Muscle layer of duodenum (tissue), 2 donors: ENCODE results near the gene IFITM5.

Source experiments
- H3K27ac ChIP-seq: one replicate; pipeline ENCODE4 v1.7.0; 2013; ENCODE audit warnings: mild to moderate bottlenecking, low read length
- H3K27me3 ChIP-seq: one replicate; pipeline ENCODE4 v1.7.0; 2013; ENCODE audit warnings: low read depth, mild to moderate bottlenecking, control low read depth, low read length
- H3K36me3 ChIP-seq, 2 donors: one replicate each; pipeline ENCODE4 v1.7.0; 2013; ENCODE audit warnings: low read length in 2 of 2, control low read depth in 1 of 2, mild to moderate bottlenecking in 1 of 2; ENCODE audit not compliant: insufficient read depth in 2 of 2, control insufficient read depth in 1 of 2
- H3K4me1 ChIP-seq, 2 donors: one replicate each; pipeline ENCODE4 v1.7.0; 2013; ENCODE audit warnings: low read length in 2 of 2, mild to moderate bottlenecking in 2 of 2, control low read depth in 1 of 2, moderate library complexity in 1 of 2; ENCODE audit not compliant: insufficient read depth in 2 of 2, control insufficient read depth in 1 of 2
- H3K4me3 ChIP-seq, 2 donors: one replicate each; pipeline ENCODE4 v1.7.0; 2013; ENCODE audit warnings: low read length in 2 of 2, low read depth in 1 of 2, mild to moderate bottlenecking in 1 of 2
- H3K9me3 ChIP-seq, 2 donors: one replicate each; pipeline ENCODE4 v1.7.0; 2013; ENCODE audit warnings: low read length in 2 of 2, control low read depth in 1 of 2, mild to moderate bottlenecking in 1 of 2; ENCODE audit not compliant: control insufficient read depth in 1 of 2
- donor health status: healthy.

Gene IFITM5

DNA sequence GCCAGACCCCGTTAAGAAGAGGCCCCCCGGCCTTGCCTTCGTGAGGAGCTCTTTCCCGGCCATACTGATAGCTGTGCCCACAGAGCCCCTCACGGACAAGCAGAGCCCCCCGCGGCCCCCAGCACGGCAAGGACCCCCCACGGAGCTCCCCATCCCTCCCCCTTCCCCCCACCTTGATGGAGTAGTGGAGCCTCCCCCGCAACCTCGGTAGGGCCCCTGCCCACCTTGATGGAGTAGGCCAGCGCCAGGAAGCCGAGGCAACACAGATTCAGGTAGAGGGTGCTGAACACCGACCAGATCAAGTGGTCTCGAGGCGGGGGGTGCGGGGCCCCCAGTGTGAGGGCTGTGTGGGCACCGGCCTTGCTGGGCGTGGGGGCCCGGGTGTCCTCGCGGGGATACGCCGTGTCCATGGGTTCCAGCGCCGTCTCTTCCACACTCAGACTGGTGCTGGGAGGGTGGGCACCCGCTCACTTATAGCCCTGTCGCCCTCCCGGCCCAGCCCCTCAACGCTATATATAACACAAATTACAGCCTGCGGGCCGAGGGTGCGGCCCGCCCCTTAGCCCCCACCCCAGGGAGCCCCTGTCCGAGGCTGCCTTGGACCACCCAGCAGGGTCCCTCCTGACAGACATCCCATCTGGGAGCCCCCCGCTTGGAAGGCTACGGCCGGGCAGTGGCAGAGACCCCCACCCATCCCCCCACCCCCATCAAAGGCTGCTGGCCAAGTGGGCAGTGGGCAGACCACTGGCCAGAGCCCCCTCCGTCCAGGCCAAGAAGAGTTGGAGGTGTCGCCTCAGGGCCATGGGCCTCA, at the start of gene IFITM5:
Gene IFITM5, minus strand, starts transcription at position 446 of the 811 bp plus-strand sequence. Its CDS starts 36 bp downstream, at position 410.
- Histone ChIP-seq H3K27ac (no peak within 1 kb of the TSS), H3K4me1 (peaks cover 0 to under 1% of the 10 kb centered on the region in 2 donors), H3K9me3 (no peaks in the 10 kb centered on the region), H3K36me3 (no peaks in the 10 kb centered on the region), H3K27me3 (no peaks in the 10 kb centered on the region), H3K4me3 (no peak within 1 kb of the TSS)

- no peaks in the 10 kb centered on the region for H3K36me3 ChIP-seq
- no peak overlapping the region for H3K27ac ChIP-seq
- no peaks in the 10 kb centered on the region for H3K4me1 ChIP-seq
- H3K9me3 ChIP-seq: no peaks in the 10 kb centered on the region
- no peak overlapping the region for H3K4me3 ChIP-seq
- no peaks in the 10 kb centered on the region for H3K27me3 ChIP-seq
These were observed 47.2 kb upstream of the IFITM5 start for GRCh38 chr11:346529-346928.

DNA sequence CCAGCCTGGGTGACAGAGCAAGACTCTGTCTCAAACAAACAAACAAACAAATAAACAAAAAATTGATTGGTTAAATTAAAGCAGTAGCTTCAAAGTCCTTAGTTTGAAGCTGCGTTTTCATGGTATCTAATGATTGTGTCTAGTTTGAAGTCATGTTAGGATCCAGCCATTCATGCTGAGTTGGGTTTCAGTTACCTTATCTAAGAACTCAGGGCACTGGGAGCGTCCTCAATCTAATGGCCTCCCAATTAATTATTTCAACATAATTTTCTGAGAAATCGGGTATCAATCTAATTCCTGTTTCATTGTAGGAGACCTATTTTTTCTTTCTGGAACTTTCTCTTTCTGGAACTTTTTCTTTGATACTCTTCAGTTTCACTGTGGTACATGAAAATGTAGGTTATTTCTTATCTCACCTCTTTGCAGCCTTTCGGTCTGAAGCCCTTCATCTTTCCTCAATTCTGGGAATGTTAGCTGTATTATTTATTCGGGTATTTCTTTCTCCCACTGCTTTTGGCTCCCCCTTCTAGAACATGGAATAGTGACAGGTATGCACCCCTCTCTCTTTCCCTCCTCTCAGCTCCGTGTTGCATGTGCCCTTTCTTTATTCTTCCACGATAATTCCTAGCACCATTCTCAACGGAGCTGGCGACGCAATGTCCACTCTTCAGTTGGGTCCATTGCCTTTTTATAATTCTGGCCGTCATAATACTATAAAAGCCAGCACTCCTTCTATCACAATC, 45.7 kb upstream of the IFITM5 start:
- H3K36me3 ChIP-seq: no peaks in the 10 kb centered on the region
- no peaks in the 10 kb centered on the region for H3K9me3 ChIP-seq
- H3K4me3 ChIP-seq: no peak overlapping the region
- H3K27ac ChIP-seq: no peak overlapping the region
- H3K4me1 ChIP-seq: no peaks in the 10 kb centered on the region
- no peaks in the 10 kb centered on the region for H3K27me3 ChIP-seq

GRCh38 chr11:342328-342727, 43.0 kb upstream of the IFITM5 start:
- H3K4me1 ChIP-seq: no peaks in the 10 kb centered on the region
- H3K36me3 ChIP-seq: no peaks in the 10 kb centered on the region
- H3K9me3 ChIP-seq: no peaks in the 10 kb centered on the region
- H3K27me3 ChIP-seq: no peaks in the 10 kb centered on the region
- H3K4me3 ChIP-seq: no peak overlapping the region
- no peak overlapping the region for H3K27ac ChIP-seq

DNA sequence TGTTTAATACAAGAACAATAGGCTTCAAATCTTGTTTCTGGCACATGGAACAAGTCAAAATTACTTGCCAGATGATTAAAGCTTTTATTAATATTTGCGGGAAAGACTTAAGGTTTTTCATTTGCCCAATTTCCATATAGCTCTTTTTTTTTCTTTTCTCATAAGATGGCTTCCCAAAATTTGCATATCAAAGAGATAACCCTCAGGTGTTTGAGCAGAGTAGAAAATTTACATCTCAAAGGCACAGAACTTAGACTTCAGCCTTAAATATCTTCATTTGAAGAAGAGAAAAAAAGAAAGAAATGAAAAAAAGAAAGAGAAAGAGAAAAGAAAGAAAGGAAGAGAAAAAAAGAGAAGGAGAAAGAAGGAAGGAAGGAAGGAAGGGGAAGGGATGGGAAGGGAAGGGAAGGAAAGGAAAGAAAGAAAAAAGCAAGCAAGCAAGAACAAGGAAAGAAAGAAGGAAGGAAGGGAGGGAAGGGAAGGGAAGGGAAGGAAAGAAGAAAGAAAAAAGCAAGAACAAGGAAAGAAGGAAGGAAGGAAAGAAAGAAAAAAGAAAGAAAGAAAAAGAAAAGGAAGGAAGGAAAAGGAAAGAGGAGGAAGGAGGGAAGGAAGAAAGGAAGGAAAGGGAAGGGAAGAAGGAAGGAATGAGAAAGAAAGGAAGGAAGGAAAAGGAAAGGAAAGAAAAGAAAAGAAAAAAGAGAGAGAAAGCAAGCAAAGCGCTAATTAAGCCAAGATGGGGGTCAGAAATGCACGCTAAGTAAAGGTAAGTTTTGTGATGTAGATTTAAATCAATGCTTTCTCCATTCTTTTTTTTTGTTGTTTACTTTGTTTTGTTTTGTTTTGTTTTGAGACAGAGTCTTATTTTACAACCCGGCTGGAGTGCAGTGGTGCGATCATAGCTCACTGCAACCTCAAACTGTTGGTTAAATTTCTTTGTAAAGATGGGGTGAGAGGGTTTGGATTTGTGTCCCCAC, 41.5 kb upstream of the IFITM5 start:
- H3K27me3 ChIP-seq: no peaks in the 10 kb centered on the region
- H3K4me1 ChIP-seq: peaks cover 8 to 11% of the 10 kb centered on the region in 2 donors
- no peak overlapping the region for H3K27ac ChIP-seq
- no peaks in the 10 kb centered on the region for H3K36me3 ChIP-seq
- H3K4me3 ChIP-seq: no peak overlapping the region
- no peaks in the 10 kb centered on the region for H3K9me3 ChIP-seq

DNA sequence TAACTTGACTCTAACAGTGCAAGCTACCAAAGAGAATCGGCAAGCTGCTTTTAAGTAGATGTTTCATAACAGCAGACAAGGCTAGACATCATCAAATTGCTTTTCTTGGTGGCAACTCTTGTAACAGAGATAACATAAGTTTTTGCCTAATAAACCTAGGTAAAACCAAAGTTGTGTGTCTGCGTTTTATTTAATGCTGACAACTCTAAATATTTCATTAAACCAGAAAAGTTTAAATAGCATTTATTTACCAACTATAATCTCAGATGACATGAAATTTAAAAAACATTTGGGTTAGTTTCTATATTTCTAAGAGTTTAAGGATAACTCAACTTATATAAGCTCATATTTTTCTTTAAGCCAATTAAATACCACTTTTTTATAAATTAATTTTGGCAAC, 40.6 kb upstream of the IFITM5 start:
- Histone ChIP-seq H3K36me3 (no peaks in the 10 kb centered on the region), H3K4me3 (no peak overlapping the region), H3K9me3 (no peaks in the 10 kb centered on the region), H3K27me3 (no peaks in the 10 kb centered on the region), H3K4me1 (peaks cover 8 to 16% of the 10 kb centered on the region in 2 donors), H3K27ac (no peak overlapping the region)

GRCh38 chr11:337711-338110, 38.4 kb upstream of the IFITM5 start:
- H3K36me3 ChIP-seq: no peaks in the 10 kb centered on the region
- peaks cover 8 to 16% of the 10 kb centered on the region in 2 donors for H3K4me1 ChIP-seq
- H3K4me3 ChIP-seq: no peak overlapping the region
- H3K27ac ChIP-seq: no peak overlapping the region
- no peaks in the 10 kb centered on the region for H3K27me3 ChIP-seq
- H3K9me3 ChIP-seq: no peaks in the 10 kb centered on the region

DNA sequence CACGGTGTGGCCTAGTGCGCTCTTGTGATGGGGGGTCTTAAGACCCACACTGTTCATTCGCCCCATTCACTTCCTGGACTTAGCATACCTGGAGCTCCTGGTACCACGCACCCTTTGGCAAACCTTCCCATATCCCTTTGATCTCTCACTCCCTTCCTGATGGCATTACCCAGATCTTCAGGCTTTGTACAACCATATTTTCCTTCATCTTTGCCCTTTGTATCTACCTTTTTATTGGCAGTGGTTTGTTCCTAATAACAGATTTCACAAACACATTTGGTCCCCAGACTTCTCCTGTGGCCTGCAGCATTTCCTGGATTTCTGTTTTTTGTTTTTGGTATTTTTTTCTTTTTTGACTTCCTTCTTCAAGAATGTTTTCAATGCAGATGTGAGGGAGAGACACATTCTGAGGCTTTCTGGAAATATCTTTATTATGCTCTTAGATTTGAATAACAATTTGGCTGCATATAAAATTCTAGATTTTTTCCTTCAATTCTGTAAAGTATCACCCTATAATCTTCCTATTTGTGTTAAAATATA, 37.4 kb upstream of the IFITM5 start:
- H3K4me1 ChIP-seq: peaks cover 8 to 16% of the 10 kb centered on the region in 2 donors
- H3K4me3 ChIP-seq: no peak overlapping the region
- H3K9me3 ChIP-seq: no peaks in the 10 kb centered on the region
- H3K27me3 ChIP-seq: no peaks in the 10 kb centered on the region
- peak overlapping the region; percentile 69 for H3K27ac ChIP-seq
- H3K36me3 ChIP-seq: no peaks in the 10 kb centered on the region

- no peaks in the 10 kb centered on the region for H3K36me3 ChIP-seq
- H3K9me3 ChIP-seq: no peaks in the 10 kb centered on the region
- H3K27ac ChIP-seq: peak overlapping the region; percentile 69
- no peak overlapping the region for H3K4me3 ChIP-seq
- peaks cover 8 to 16% of the 10 kb centered on the region in 2 donors for H3K4me1 ChIP-seq
- no peaks in the 10 kb centered on the region for H3K27me3 ChIP-seq
These were observed 36.7 kb upstream of the IFITM5 start for GRCh38 chr11:335779-336658.

GRCh38 chr11:334264-334994, 35.1 kb upstream of the IFITM5 start:
- no peaks in the 10 kb centered on the region for H3K36me3 ChIP-seq
- H3K27ac ChIP-seq: no peak overlapping the region
- no peaks in the 10 kb centered on the region for H3K27me3 ChIP-seq
- H3K9me3 ChIP-seq: no peaks in the 10 kb centered on the region
- H3K4me1 ChIP-seq: peaks cover 8 to 16% of the 10 kb centered on the region in 2 donors
- no peak overlapping the region for H3K4me3 ChIP-seq
